ENCODE data around the gene RNASE11. TPM values are rescaled to one million over a fixed set of nuclear protein-coding genes. Genes with fewer than 3 reads are reported as not detected.

The RNASE11 gene
- not detected in 5 replicates for total RNA-seq (2022; extraction: Qiagen RNA extraction; ENCODE audit: low read depth)

DNA sequence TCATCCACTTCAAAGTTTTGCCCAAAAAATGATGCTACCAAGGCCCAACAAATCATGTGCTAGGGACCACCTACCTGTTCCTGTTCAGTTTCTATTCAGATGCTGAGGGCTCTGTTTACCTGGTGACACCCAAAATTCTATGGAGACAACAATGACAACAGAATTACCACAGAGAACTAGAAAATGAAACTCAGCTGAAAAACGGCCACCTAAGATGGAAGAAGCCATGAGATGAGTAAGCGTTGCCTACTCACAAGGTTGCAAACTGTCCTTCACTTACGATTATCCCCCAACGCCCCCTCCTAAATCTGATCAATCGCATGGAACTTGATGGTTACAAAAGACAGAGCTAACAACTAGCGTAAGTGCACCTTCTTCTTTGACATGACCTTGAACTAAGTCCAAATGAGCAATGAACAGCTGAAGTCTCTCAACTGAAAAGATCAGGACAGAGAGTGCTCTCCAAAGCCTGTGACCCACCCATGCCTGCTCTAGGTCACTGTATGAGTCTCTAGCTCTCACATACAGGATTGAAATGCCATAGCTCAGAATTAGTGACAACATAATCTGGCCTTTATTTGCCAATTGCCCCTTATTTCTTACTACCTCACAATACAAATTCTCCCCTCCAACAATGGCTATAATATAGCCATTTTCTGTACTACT lies at the start of gene RNASE11:
TSS of gene RNASE11 (minus strand) at position 513 of the 666 bp plus-strand sequence.

GRCh38 chr14:20591235-20591634 lies 3.4 kb upstream of the RNASE11 start, which contains the start of gene RNASE12:
Gene RNASE12, minus strand, starts transcription at chr14:20591376. Its CDS starts 653 bp downstream, at chr14:20590723.

GRCh38 chr14:20560961-20561360 lies 26.8 kb downstream of the RNASE11 start, which contains the start of gene RNASE9:
Gene RNASE9, minus strand, starts transcription at chr14:20561047.

Other genes with a start within 250 kb of the RNASE11 start
- gene PARP2, start 244.4 kb downstream of the RNASE11 start, total RNA-seq (2022; extraction: Qiagen RNA extraction; ENCODE audit: low read depth), result 19.4 to 24.7 TPM (median 22.5 TPM) in 5 replicates
- 10.0 to 11.9 TPM (median 10.7 TPM) in 5 replicates for gene TEP1, start 174.5 kb downstream of the RNASE11 start, total RNA-seq (2022; extraction: Qiagen RNA extraction; ENCODE audit: low read depth)
- not detected in 5 replicates for gene KLHL33, start 151.8 kb downstream of the RNASE11 start, total RNA-seq (2022; extraction: Qiagen RNA extraction; ENCODE audit: low read depth)
- 24.1 to 29.4 TPM (median 26.2 TPM) in 5 replicates for gene OSGEP, start 133.2 kb downstream of the RNASE11 start, total RNA-seq (2022; extraction: Qiagen RNA extraction; ENCODE audit: low read depth)
- 262 to 275 TPM (median 266 TPM) in 5 replicates for gene APEX1, start 132.8 kb downstream of the RNASE11 start, total RNA-seq (2022; extraction: Qiagen RNA extraction; ENCODE audit: low read depth)
- gene PIP4P1, start 126.6 kb downstream of the RNASE11 start, total RNA-seq (2022; extraction: Qiagen RNA extraction; ENCODE audit: low read depth), result 32.2 to 37.0 TPM (median 33.3 TPM) in 5 replicates
- 166 to 227 TPM (median 176 TPM) in 5 replicates for gene PNP, start 118.6 kb downstream of the RNASE11 start, total RNA-seq (2022; extraction: Qiagen RNA extraction; ENCODE audit: low read depth)
- 0.20 to 0.37 TPM (median 0.27 TPM) in 5 replicates for gene RNASE10, start 82.5 kb downstream of the RNASE11 start, total RNA-seq (2022; extraction: Qiagen RNA extraction; ENCODE audit: low read depth)
- not detected in 5 replicates for gene RNASE9, start 27.0 kb downstream of the RNASE11 start, total RNA-seq (2022; extraction: Qiagen RNA extraction; ENCODE audit: low read depth)
- not detected in 5 replicates for gene RNASE12, start 3.4 kb upstream of the RNASE11 start, total RNA-seq (2022; extraction: Qiagen RNA extraction; ENCODE audit: low read depth)
- gene OR6S1, start 53.7 kb upstream of the RNASE11 start, total RNA-seq (2022; extraction: Qiagen RNA extraction; ENCODE audit: low read depth), result not detected in 5 replicates
- gene RNASE4, start 96.6 kb upstream of the RNASE11 start, total RNA-seq (2022; extraction: Qiagen RNA extraction; ENCODE audit: low read depth), result 5.8 to 11.8 TPM (median 8.6 TPM) in 5 replicates
- 8.0 to 11.2 TPM (median 8.6 TPM) in 5 replicates for gene ANG, start 100.8 kb upstream of the RNASE11 start, total RNA-seq (2022; extraction: Qiagen RNA extraction; ENCODE audit: low read depth)
- gene EDDM3A, start 157.9 kb upstream of the RNASE11 start, total RNA-seq (2022; extraction: Qiagen RNA extraction; ENCODE audit: low read depth), result not detected in 5 replicates
- gene EDDM3B, start 180.4 kb upstream of the RNASE11 start, total RNA-seq (2022; extraction: Qiagen RNA extraction; ENCODE audit: low read depth), result not detected in 5 replicates
- gene RNASE6, start 193.3 kb upstream of the RNASE11 start, total RNA-seq (2022; extraction: Qiagen RNA extraction; ENCODE audit: low read depth), result not detected in 5 replicates
- gene RNASE1, start 214.8 kb upstream of the RNASE11 start, total RNA-seq (2022; extraction: Qiagen RNA extraction; ENCODE audit: low read depth), result 0.22 to 0.36 TPM (median 0.26 TPM) in 4 of 5 replicates, not detected in the other

All from A549 treated with DMSO at 1 μM for 4 hours (cell line).